B cell (primary cell): Measurements from ENCODE around the gene IRS1. TPM values are rescaled to one million over a fixed set of nuclear protein-coding genes. Genes with fewer than 3 reads are reported as not detected.

Experiments used
- ATAC-seq: fragments of 200-7000 bp; cut with Tn5 transposase; one replicate; pipeline ENCODE4 v1.10.0; 2021; ENCODE audit warnings: low read depth, mild to moderate bottlenecking, moderate number of reproducible peaks, moderate library complexity
- CTCF ChIA-PET: fragments of 350-600 bp; sonication (Branson Sonifier 250); formaldehyde crosslinking; loops from one replicate; lab custom pipeline; 2021; ENCODE audit warnings: antibody characterized with exemption, inconsistent platforms; lab: Charles Lee
- POLR2A ChIA-PET: fragments of 350-600 bp; sonication (Branson Sonifier 250); formaldehyde crosslinking; loops from one replicate; lab custom pipeline; 2021; ENCODE audit warnings: antibody characterized with exemption; lab: Charles Lee
- DNase-seq: peaks from one replicate; pipeline ENCODE4 v3.0.0; 2013
- H2AFZ ChIP-seq: 2 replicates; pipeline ENCODE4 v1.6.1; 2012; ENCODE audit warnings: mild to moderate bottlenecking, low read depth, low read length; ENCODE audit not compliant: insufficient read depth, poor library complexity, severe bottlenecking
- H3K27ac ChIP-seq, 2 donors: 1 replicate in 1 of 2; 2 replicates in 1 of 2; pipeline ENCODE4 v1.5.1; 2012 to 2013; ENCODE audit warnings: low read length in 2 of 2, mild to moderate bottlenecking in 2 of 2, moderate library complexity in 1 of 2
- H3K27me3 ChIP-seq, 4 experiments: fragments of 200-600 bp in 1 of 4; sonication (generic) in 1 of 4; replicated peaks in 1 of 4; 1 replicate in 2 of 4; 2 replicates in 2 of 4; pipeline versions ENCODE4 v1.6.1 to v1.7.0; 2013 to 2016; ENCODE audit warnings: low read length in 3 of 4, mild to moderate bottlenecking in 2 of 4, mixed read lengths in 1 of 4, moderate library complexity in 1 of 4; ENCODE audit not compliant: insufficient read depth in 4 of 4, control insufficient read depth in 3 of 4; ENCODE audit errors: control extremely low read depth in 1 of 4
- H3K36me3 ChIP-seq, 2 experiments: replicated peaks in 1 of 2; 1 replicate in 1 of 2; 2 replicates in 1 of 2; pipeline versions ENCODE4 v1.6.1 to v1.7.1; 2013; ENCODE audit warnings: low read length in 1 of 2; ENCODE audit not compliant: insufficient read depth in 2 of 2, control insufficient read depth in 1 of 2; ENCODE audit errors: control extremely low read depth in 1 of 2, extremely low read depth in 1 of 2
- H3K4me1 ChIP-seq, 2 donors: fragments of 200-600 bp in 1 of 2; sonication (generic) in 1 of 2; 1 replicate in 1 of 2; 2 replicates in 1 of 2; pipeline versions ENCODE4 v1.5.1 to v1.6.1; 2013 to 2017; ENCODE audit warnings: low read length in 2 of 2; ENCODE audit not compliant: control insufficient read depth in 2 of 2, insufficient read depth in 2 of 2
- H3K4me2 ChIP-seq: replicated peaks from 2 replicates; pipeline ENCODE3; 2012; ENCODE audit warnings: mild to moderate bottlenecking, low read depth, low read length; ENCODE audit not compliant: poor library complexity, severe bottlenecking
- H3K4me3 ChIP-seq, 5 experiments: fragments of 200-600 bp in 1 of 5; sonication (generic) in 1 of 5; 1 replicate in 3 of 5; 2 replicates in 2 of 5; pipeline versions ENCODE4 v1.5.1 to v1.7.0; 2011 to 2016; ENCODE audit warnings: low read length in 4 of 5, mild to moderate bottlenecking in 4 of 5, low read depth in 2 of 5, control low read depth in 1 of 5, moderate library complexity in 1 of 5; ENCODE audit not compliant: insufficient read depth in 1 of 5; ENCODE audit errors: control extremely low read depth in 1 of 5, extremely low read depth in 1 of 5
- H3K79me2 ChIP-seq: fragments of 200-600 bp; sonication (generic); one replicate; pipeline ENCODE4 v1.6.0; 2016; ENCODE audit warnings: low read length; ENCODE audit not compliant: control insufficient read depth, insufficient read depth
- H3K9ac ChIP-seq: fragments of 200-600 bp; sonication (generic); 2 replicates; pipeline ENCODE4 v1.6.1; 2017; ENCODE audit warnings: mild to moderate bottlenecking, low read length, moderate library complexity
- H3K9me3 ChIP-seq, 3 donors: one replicate each; pipeline versions ENCODE4 v1.6.1 to v1.7.1; 2013; ENCODE audit warnings: low read length in 2 of 3; ENCODE audit not compliant: control insufficient read depth in 2 of 3, insufficient read depth in 1 of 3; ENCODE audit errors: control extremely low read depth in 1 of 3
- H4K20me1 ChIP-seq: 2 replicates; pipeline ENCODE4 v1.6.0; 2012; ENCODE audit warnings: mild to moderate bottlenecking, low read length; ENCODE audit not compliant: insufficient read depth, control insufficient read depth, poor library complexity, severe bottlenecking
- H3K27ac Mint-ChIP-seq: one replicate; pipeline ENCODE4 v1.8.0; 2021; ENCODE audit warnings: mixed read lengths
- H3K27me3 Mint-ChIP-seq: one replicate; pipeline ENCODE4 v1.8.0; 2021; ENCODE audit warnings: mixed read lengths
- H3K4me1 Mint-ChIP-seq: one replicate; pipeline ENCODE4 v1.8.0; 2021; ENCODE audit warnings: mixed read lengths
- H3K4me3 Mint-ChIP-seq: one replicate; pipeline ENCODE4 v1.8.0; 2021; ENCODE audit warnings: mixed read lengths
- H3K9me3 Mint-ChIP-seq: one replicate; pipeline ENCODE4 v1.8.0; 2022; ENCODE audit warnings: mixed read lengths; ENCODE audit not compliant: insufficient read depth
- EZH2 ChIP-seq: IDR thresholded peaks from 2 replicates; pipeline ENCODE4 v1.6.1; 2012; ENCODE audit warnings: borderline replicate concordance, low read depth, mild to moderate bottlenecking, moderate library complexity, low read length; ENCODE audit not compliant: insufficient read depth, poor library complexity, severe bottlenecking
- WGBS: methylation state at CpG from one replicate; pipeline ENCODE4 v1.1.5; 2013; ENCODE audit warnings: missing lambda C conversion rate; ENCODE audit not compliant: insufficient coverage; 5-methylcytosine and 5-hydroxymethylcytosine counted together
- intact Hi-C: fragments of 100-400 bp; cut with micrococcal nuclease; formaldehyde crosslinking; loops from one replicate; pipeline ENCODE4 v1.10.0; 2022
- polyA plus RNA-seq: library from polyadenylated mRNA; depleted of rRNA; stranded (reverse); fragments of >200 nt; gene quantifications from 2 replicates; pipeline ENCODE4 v1.2.3, GENCODE V29; 2012
- total RNA-seq, 2 donors: library from RNA; stranded (reverse); fragments of 120-200 nt in 1 of 2; gene quantifications; 1 replicate in 1 of 2; 2 replicates in 1 of 2; pipeline versions ENCODE4 v1.2.3 to v1.2.4, GENCODE V29; 2013 to 2022
- TF ChIP-seq, protein P1 (sequence below): fragments of 200-600 bp; IDR thresholded peaks from one replicate; pipeline ENCODE4 v1.8.0; 2022; ENCODE audit warnings: antibody characterized with exemption, mild to moderate bottlenecking

The IRS1 gene
- total and polyA plus RNA-seq, 2 donors (not counting 1 experiment from before 2014, with no cell fraction given), result 3.8 to 11.9 TPM

DNA sequence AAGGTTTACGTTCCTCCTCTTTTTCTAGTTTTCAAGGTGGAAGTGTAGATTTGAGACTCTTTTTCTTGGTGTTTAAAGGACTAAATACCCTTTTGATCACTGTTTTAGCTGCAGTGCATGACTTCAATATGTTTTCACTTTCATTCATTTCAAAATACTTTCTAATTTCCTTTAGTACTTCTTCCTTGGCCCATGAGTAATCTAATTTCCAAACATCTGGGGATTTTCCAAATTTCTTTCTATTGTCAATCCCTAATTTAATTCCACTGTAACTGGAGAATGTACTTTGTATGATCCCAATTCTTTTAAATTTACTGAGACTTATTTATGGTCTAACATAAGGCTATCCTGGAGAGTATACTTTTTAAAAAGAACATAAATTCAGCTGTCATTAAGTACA, 32.4 kb upstream of the IRS1 start:
- no peak overlapping the region for H2AFZ ChIP-seq
- WGBS, result no CpG with 5 or more reads among the region's 1 CpG
- Mint-ChIP-seq H3K9me3 (no peaks in the 10 kb centered on the region), H3K4me1 (peaks cover 24% of the 10 kb centered on the region), H3K4me3 (no peak overlapping the region), H3K27me3 (no peaks in the 10 kb centered on the region), H3K27ac (no peak overlapping the region)
- ChIA-PET POLR2A (no interaction called here), CTCF (no interaction called here)
- no peaks in the 10 kb centered on the region for H3K36me3 ChIP-seq
- intact Hi-C loops, result no loop called here
- H3K4me1 ChIP-seq, result peaks cover 20% of the 10 kb centered on the region in 2 donors
- DNase-seq (no peak), ATAC-seq (no peak)
- H3K79me2 ChIP-seq, result peaks cover 23% of the 10 kb centered on the region
- peaks cover 9% of the 10 kb centered on the region for H4K20me1 ChIP-seq
- no peaks in the 10 kb centered on the region for H3K27me3 ChIP-seq
- H3K4me2 ChIP-seq, result no peak overlapping the region
- peaks cover 0 to 5% (median 0%) of the 10 kb centered on the region in 3 donors for H3K9me3 ChIP-seq
- H3K4me3 ChIP-seq, result no peak overlapping the region
- no peak overlapping the region for H3K27ac ChIP-seq
- TF ChIP-seq, protein P1, sequence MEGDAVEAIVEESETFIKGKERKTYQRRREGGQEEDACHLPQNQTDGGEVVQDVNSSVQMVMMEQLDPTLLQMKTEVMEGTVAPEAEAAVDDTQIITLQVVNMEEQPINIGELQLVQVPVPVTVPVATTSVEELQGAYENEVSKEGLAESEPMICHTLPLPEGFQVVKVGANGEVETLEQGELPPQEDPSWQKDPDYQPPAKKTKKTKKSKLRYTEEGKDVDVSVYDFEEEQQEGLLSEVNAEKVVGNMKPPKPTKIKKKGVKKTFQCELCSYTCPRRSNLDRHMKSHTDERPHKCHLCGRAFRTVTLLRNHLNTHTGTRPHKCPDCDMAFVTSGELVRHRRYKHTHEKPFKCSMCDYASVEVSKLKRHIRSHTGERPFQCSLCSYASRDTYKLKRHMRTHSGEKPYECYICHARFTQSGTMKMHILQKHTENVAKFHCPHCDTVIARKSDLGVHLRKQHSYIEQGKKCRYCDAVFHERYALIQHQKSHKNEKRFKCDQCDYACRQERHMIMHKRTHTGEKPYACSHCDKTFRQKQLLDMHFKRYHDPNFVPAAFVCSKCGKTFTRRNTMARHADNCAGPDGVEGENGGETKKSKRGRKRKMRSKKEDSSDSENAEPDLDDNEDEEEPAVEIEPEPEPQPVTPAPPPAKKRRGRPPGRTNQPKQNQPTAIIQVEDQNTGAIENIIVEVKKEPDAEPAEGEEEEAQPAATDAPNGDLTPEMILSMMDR, result no peak
- no peak for TF ChIP-seq EZH2
- H3K9ac ChIP-seq, result no peak overlapping the region

DNA sequence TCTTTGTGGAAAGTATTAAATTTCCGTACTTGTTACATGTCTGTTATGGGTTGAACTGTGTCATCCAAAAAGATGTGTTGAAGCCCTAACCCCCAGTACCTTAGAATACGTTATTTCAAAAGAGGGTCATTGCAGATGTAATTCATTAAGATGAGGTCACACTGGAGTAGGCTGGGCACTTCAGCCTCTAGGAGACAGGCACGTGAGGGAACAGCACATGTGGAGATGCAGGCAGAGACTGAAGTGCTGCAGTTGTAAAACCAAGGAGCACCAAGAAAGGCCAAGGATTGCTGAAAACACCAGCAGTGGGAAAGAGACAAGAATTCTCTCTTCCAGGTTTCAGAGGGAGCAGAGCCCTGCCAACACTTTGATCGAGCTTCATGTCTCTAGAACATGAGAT, 31.6 kb upstream of the IRS1 start:
- Histone ChIP-seq H3K9me3 (peaks cover 0 to 5% (median 0%) of the 10 kb centered on the region in 3 donors), H2AFZ (no peak overlapping the region), H3K27ac (no peak overlapping the region), H3K4me1 (peaks cover 15% of the 10 kb centered on the region in 2 donors), H3K4me3 (no peak overlapping the region), H3K4me2 (no peak overlapping the region), H3K36me3 (no peaks in the 10 kb centered on the region), H3K27me3 (no peaks in the 10 kb centered on the region), H3K79me2 (peaks cover 23% of the 10 kb centered on the region), H4K20me1 (peaks cover 9% of the 10 kb centered on the region), H3K9ac (no peak overlapping the region)
- H3K4me3 Mint-ChIP-seq, result no peak overlapping the region
- DNase-seq, result no peak
- no peak for TF ChIP-seq EZH2
- TF ChIP-seq, protein P1, result no peak
- H3K27me3 Mint-ChIP-seq, result no peaks in the 10 kb centered on the region
- ChIA-PET CTCF (no interaction called here), POLR2A (no interaction called here)
- H3K27ac Mint-ChIP-seq, result no peak overlapping the region
- 100% methylated on average over 1 of the region's 4 CpGs for WGBS
- H3K9me3 Mint-ChIP-seq, result no peaks in the 10 kb centered on the region
- intact Hi-C loops, result no loop called here
- H3K4me1 Mint-ChIP-seq, result peaks cover 21% of the 10 kb centered on the region
- ATAC-seq, result no peak
